A549 (cell line): ENCODE data around the gene PRRC2B. TPM values are rescaled to one million over a fixed set of nuclear protein-coding genes. Genes with fewer than 3 reads are reported as not detected.

Source experiments
- ATAC-seq, 2 experiments: fragments of 200-7000 bp in 1 of 2; fragments of >200 bp in 1 of 2; cut with Nextera tagmentation in 1 of 2; cut with Tn5 transposase in 1 of 2; 3 replicates each; pipeline versions ENCODE4 v1.8.0 to v1.9.1; 2018 to 2020; ENCODE audit warnings: mild to moderate bottlenecking in 1 of 2, moderate library complexity in 1 of 2
- CTCF ChIA-PET: fragments of 300-600 bp; sonication (Branson Sonifier 250); formaldehyde crosslinking; extraction: SDS; loops from one replicate; lab custom pipeline; 2021; ENCODE audit warnings: antibody characterized with exemption, inconsistent platforms; lab: Yijun Ruan, JAX
- POLR2A ChIA-PET: fragments of 350-600 bp; formaldehyde crosslinking; extraction: SDS; loops from one replicate; lab custom pipeline; 2021; ENCODE audit warnings: antibody characterized with exemption, inconsistent platforms; lab: Yijun Ruan, JAX
- DNase-seq, 2 experiments: peaks; one replicate each; pipeline versions ENCODE4 v3.0.0 to v3.0.0-alpha.2; 2011 to 2016; ENCODE audit warnings: low read depth in 1 of 2, low spot score in 1 of 2
- FAIRE-seq: peaks from 2 replicates; lab custom pipeline; 2011; peaks lifted over from hg19 to GRCh38; lab: Jason Lieb, UNC
- H3K27ac ChIP-seq, 2 experiments: fragments of >200 bp; sonication (Bioruptor Twin); formaldehyde crosslinking; 3 replicates each; pipeline ENCODE4 v1.5.1; 2016 to 2017
- H3K4me1 ChIP-seq: fragments of >200 bp; sonication (Bioruptor Twin); formaldehyde crosslinking; 3 replicates; pipeline ENCODE4 v1.6.1; 2016
- H3K4me2 ChIP-seq: fragments of >200 bp; sonication (Bioruptor Twin); formaldehyde crosslinking; 3 replicates; pipeline ENCODE4 v1.6.1; 2016
- H3K4me3 ChIP-seq: fragments of >200 bp; sonication (Bioruptor Twin); formaldehyde crosslinking; 3 replicates; pipeline ENCODE4 v1.5.1; 2016
- H3K9me3 ChIP-seq: fragments of >200 bp; sonication (Bioruptor Twin); formaldehyde crosslinking; 3 replicates; pipeline ENCODE4 v1.6.1; 2016
- ATOH8 ChIP-seq: fragments of 250-450 bp; sonication (Bioruptor Pico); IDR thresholded peaks from 2 replicates; pipeline ENCODE4 v1.5.0; 2020; ENCODE audit warnings: low read depth, mild to moderate bottlenecking, moderate library complexity
- BCL3 ChIP-seq: fragments of >200 bp; sonication (Bioruptor Twin); formaldehyde crosslinking; IDR thresholded peaks from 3 replicates; pipeline ENCODE4 v1.6.1; 2016
- BHLHE40 ChIP-seq: IDR thresholded peaks from 2 replicates; pipeline ENCODE4 v1.6.1; 2012; ENCODE audit warnings: low read depth, low read length, inconsistent platforms
- CEBPB ChIP-seq, 2 experiments: fragments of >200 bp in 1 of 2; sonication (Bioruptor Twin) in 1 of 2; formaldehyde crosslinking in 1 of 2; IDR thresholded peaks; 2 replicates each; pipeline ENCODE4 v1.6.1; 2012 to 2016
- CHD2 ChIP-seq: fragments of 150-350 bp; IDR thresholded peaks from 2 replicates; pipeline ENCODE4 v1.6.1; 2014; ENCODE audit warnings: low read length; ENCODE audit not compliant: partially characterized antibody
- E2F6 ChIP-seq: IDR thresholded peaks from 2 replicates; pipeline ENCODE4 v1.6.1; 2012; ENCODE audit warnings: low read depth, borderline replicate concordance
- EHF ChIP-seq: fragments of 250-450 bp; sonication (Bioruptor Pico); IDR thresholded peaks from 2 replicates; pipeline ENCODE4 v1.5.0; 2020; ENCODE audit warnings: mild to moderate bottlenecking
- EP300 ChIP-seq, 2 experiments: fragments of >200 bp; sonication (Bioruptor Twin); formaldehyde crosslinking; IDR thresholded peaks; 2 replicates in 1 of 2; 3 replicates in 1 of 2; pipeline ENCODE4 v1.6.1; 2016 to 2017
- ESRRA ChIP-seq: fragments of 150-350 bp; IDR thresholded peaks from 2 replicates; pipeline ENCODE4 v1.6.1; 2014; ENCODE audit warnings: mild to moderate bottlenecking, low read length, borderline replicate concordance
- FOSB ChIP-seq: fragments of 250-450 bp; sonication (Bioruptor Pico); IDR thresholded peaks from 2 replicates; pipeline ENCODE4 v1.5.0; 2020; ENCODE audit warnings: mild to moderate bottlenecking, moderate library complexity
- FOSL2 ChIP-seq, 2 experiments: fragments of 450-650 bp in 1 of 2; fragments of >200 bp in 1 of 2; sonication (Bioruptor Twin) in 1 of 2; formaldehyde crosslinking; IDR thresholded peaks; 2 replicates each; pipeline versions ENCODE4 v1.5.0 to v1.6.1; 2016 to 2020; ENCODE audit warnings: mild to moderate bottlenecking in 1 of 2, moderate library complexity in 1 of 2
- GATA3 ChIP-seq: IDR thresholded peaks from 2 replicates; pipeline ENCODE4 v1.6.1; 2012; ENCODE audit warnings: borderline replicate concordance
- HDAC2 ChIP-seq: fragments of 200-600 bp; sonication (generic); IDR thresholded peaks from 2 replicates; pipeline ENCODE4 v1.6.1; 2016
- HEYL ChIP-seq: fragments of 250-450 bp; sonication (Bioruptor Pico); IDR thresholded peaks from 2 replicates; pipeline ENCODE4 v1.8.0; 2021; ENCODE audit warnings: mild to moderate bottlenecking, moderate library complexity
- HMGXB4 ChIP-seq: fragments of 250-450 bp; sonication (Bioruptor Pico); IDR thresholded peaks from 2 replicates; pipeline ENCODE4 v1.5.0; 2021; ENCODE audit warnings: mild to moderate bottlenecking, moderate library complexity, borderline replicate concordance
- KDM1A ChIP-seq: fragments of 200-600 bp; sonication (generic); IDR thresholded peaks from 2 replicates; pipeline ENCODE4 v1.6.1; 2016; ENCODE audit warnings: low read depth, mild to moderate bottlenecking
- MAZ ChIP-seq: fragments of 150-350 bp; IDR thresholded peaks from 2 replicates; pipeline ENCODE4 v1.6.1; 2014; ENCODE audit warnings: antibody characterized with exemption, low read depth, low read length, borderline replicate concordance
- MYC ChIP-seq: IDR thresholded peaks from 2 replicates; pipeline ENCODE4 v1.6.1; 2012; ENCODE audit warnings: mild to moderate bottlenecking, inconsistent platforms, low read length, improper control_type of control experiment, borderline replicate concordance
- NR3C1 ChIP-seq: fragments of >200 bp; sonication (Bioruptor Twin); formaldehyde crosslinking; IDR thresholded peaks from 3 replicates; pipeline ENCODE4 v1.6.1; 2017
- PHF8 ChIP-seq: fragments of 200-600 bp; sonication (generic); IDR thresholded peaks from 2 replicates; pipeline ENCODE4 v1.6.1; 2016; ENCODE audit warnings: low read depth, mild to moderate bottlenecking, antibody characterized with exemption, moderate library complexity, borderline replicate concordance
- RARB ChIP-seq: fragments of 250-450 bp; sonication (Bioruptor Pico); IDR thresholded peaks from 2 replicates; pipeline ENCODE4 v1.8.0; 2021; ENCODE audit warnings: mild to moderate bottlenecking, moderate library complexity
- RNF2 ChIP-seq: fragments of 200-600 bp; sonication (generic); IDR thresholded peaks from 2 replicates; pipeline ENCODE4 v1.6.1; 2016; ENCODE audit warnings: low read depth, mild to moderate bottlenecking, antibody characterized with exemption, moderate library complexity, borderline replicate concordance
- SMC3 ChIP-seq: fragments of >200 bp; sonication (Bioruptor Twin); formaldehyde crosslinking; IDR thresholded peaks from 3 replicates; pipeline ENCODE4 v1.6.1; 2018; ENCODE audit warnings: inconsistent platforms
- SREBF2 ChIP-seq: fragments of 450-650 bp; IDR thresholded peaks from 2 replicates; pipeline ENCODE4 v1.6.1; 2014; ENCODE audit warnings: mild to moderate bottlenecking, moderate library complexity
- ZC3H11A ChIP-seq: fragments of 450-650 bp; IDR thresholded peaks from 2 replicates; pipeline ENCODE4 v1.6.1; 2014; ENCODE audit warnings: antibody characterized with exemption, mild to moderate bottlenecking
- ZFP36 ChIP-seq: fragments of 450-650 bp; IDR thresholded peaks from 2 replicates; pipeline ENCODE4 v1.6.1; 2014; ENCODE audit warnings: borderline replicate concordance; ENCODE audit not compliant: partially characterized antibody
- WGBS: methylation state at CpG from one replicate; pipeline ENCODE4 v1.1.6; 2017; ENCODE audit errors: missing lambda C conversion rate; 5-methylcytosine and 5-hydroxymethylcytosine counted together
- polyA plus RNA-seq, 4 experiments: library from polyadenylated mRNA; depleted of rRNA in 3 of 4; stranded (reverse); fragments of >200 nt; fragmentation: RNase III in 1 of 4; extraction: RNeasy Plus Mini Kit Qiagen cat#74134 plus additional on column Dnase treatment in 1 of 4; gene quantifications; 2 replicates in 3 of 4; 3 replicates in 1 of 4; pipeline ENCODE4 v1.2.3, GENCODE V29; 2011 to 2017

Gene PRRC2B
- polyA plus RNA-seq, 2 of the 4 experiments (the other 2 are of a cell fraction), result 35.6 to 47.3 TPM

GRCh38 chr9:131511416-131511815 lies 117.5 kb downstream of the PRRC2B start:
- DNase-seq (no peak), FAIRE-seq (no peak), ATAC-seq (no peak)
- WGBS, result 77% methylated on average over 7 of the region's 7 CpGs
- no peak overlapping the region for H3K27ac ChIP-seq
- TF ChIP-seq FOSL2 (IDR thresholded peaks at IDR 0.05) (no peak), FOSL2 (CRISPR knock-in tag; IDR thresholded peaks at IDR 0.05) (no peak), MYC (no peak), ATOH8 (CRISPR knock-in tag) (no peak), RNF2 (no peak), SREBF2 (no peak), CHD2 (no peak), MAZ (no peak), GATA3 (no peak), BCL3 (no peak), FOSB (CRISPR knock-in tag) (no peak), E2F6 (no peak), HDAC2 (no peak), EHF (no peak), SMC3 (no peak), RARB (CRISPR knock-in tag) (no peak), NR3C1 (no peak), EP300 (IDR thresholded peaks at IDR 0.05) (no peak), ZFP36 (no peak), CEBPB (IDR thresholded peaks at IDR 0.05) (no peak), KDM1A (no peak)
- ChIA-PET CTCF (interaction anchor here (0.8 to 1.7 kb wide), 3 partner anchors 44 to 161 kb away, joined by 3 to 4 read pairs (median 3); no protein-coding TSS in a partner anchor), POLR2A (no interaction called here)
- no peaks in the 10 kb centered on the region for H3K9me3 ChIP-seq
- H3K4me2 ChIP-seq, result no peak overlapping the region
- no peaks in the 10 kb centered on the region for H3K4me1 ChIP-seq
- H3K4me3 ChIP-seq, result no peak overlapping the region

- 90% methylated on average over 6 of the region's 6 CpGs for WGBS
- TF ChIP-seq HMGXB4 (CRISPR knock-in tag), result no peak
- TF ChIP-seq RNF2, result no peak
- no peak for TF ChIP-seq EP300 (IDR thresholded peaks at IDR 0.05)
- no peak for TF ChIP-seq BHLHE40
- TF ChIP-seq CHD2, result no peak
- TF ChIP-seq NR3C1, result no peak
- TF ChIP-seq E2F6, result no peak
- TF ChIP-seq ZFP36, result no peak
- no peak for TF ChIP-seq PHF8
- TF ChIP-seq MYC, result no peak
- TF ChIP-seq RARB (CRISPR knock-in tag), result no peak
- no peak for TF ChIP-seq ESRRA
- TF ChIP-seq HEYL, result no peak
- no peak for TF ChIP-seq ZC3H11A
- TF ChIP-seq EHF, result no peak
- Histone ChIP-seq H3K9me3 (no peaks in the 10 kb centered on the region), H3K4me1 (no peaks in the 10 kb centered on the region), H3K4me2 (no peak overlapping the region), H3K4me3 (no peak overlapping the region), H3K27ac (no peak overlapping the region)
- DNase-seq (no peak), FAIRE-seq (no peak), ATAC-seq (no peak)
- CTCF ChIA-PET, result interaction anchor here (0.8 to 1.7 kb wide), 3 partner anchors 44 to 162 kb away, joined by 3 to 4 read pairs (median 3); no protein-coding TSS in a partner anchor
- POLR2A ChIA-PET, result no interaction called here
These were observed 118.0 kb downstream of the PRRC2B start for GRCh38 chr9:131511880-131512279.
